Smooth muscle cell (in vitro differentiated cells): ENCODE results near the gene STAC. TPM values are rescaled to one million over a fixed set of nuclear protein-coding genes. Genes with fewer than 3 reads are reported as not detected.

Source experiments
- DNase-seq: peaks from one replicate; lab custom pipeline; 2025; ENCODE audit not compliant: unreplicated experiment; lab: John Stamatoyannopoulos, UW
- H2AFZ ChIP-seq: fragments of 200-600 bp; sonication (generic); 2 replicates; pipeline ENCODE4 v1.6.0; 2016; ENCODE audit warnings: antibody characterized with exemption, low read depth, mild to moderate bottlenecking
- H3F3A ChIP-seq: fragments of 200-600 bp; sonication (generic); 2 replicates; pipeline ENCODE4 v1.6.0; 2017; ENCODE audit warnings: antibody characterized with exemption, low read depth
- H3K27ac ChIP-seq: fragments of 200-600 bp; sonication (generic); 2 replicates; pipeline ENCODE4 v1.5.1; 2016; ENCODE audit warnings: low read depth, mild to moderate bottlenecking
- H3K27me3 ChIP-seq: fragments of 200-600 bp; sonication (generic); 2 replicates; pipeline ENCODE4 v1.6.1; 2016; ENCODE audit warnings: low read depth, mild to moderate bottlenecking
- H3K36me3 ChIP-seq: fragments of 200-600 bp; sonication (generic); 2 replicates; pipeline ENCODE4 v1.5.1; 2016; ENCODE audit warnings: low read depth
- H3K4me1 ChIP-seq: fragments of 200-600 bp; sonication (generic); 2 replicates; pipeline ENCODE4 v1.5.1; 2016; ENCODE audit warnings: low read depth
- H3K4me2 ChIP-seq: fragments of 200-600 bp; sonication (generic); 2 replicates; pipeline ENCODE4 v1.6.0; 2016; ENCODE audit warnings: mild to moderate bottlenecking
- H3K4me3 ChIP-seq: fragments of 200-600 bp; sonication (generic); 2 replicates; pipeline ENCODE4 v1.5.1; 2016; ENCODE audit warnings: mild to moderate bottlenecking
- H3K79me2 ChIP-seq: fragments of 200-600 bp; sonication (generic); 2 replicates; pipeline ENCODE4 v1.6.0; 2016; ENCODE audit warnings: low read depth, mild to moderate bottlenecking
- H3K9ac ChIP-seq: fragments of 200-600 bp; sonication (generic); 2 replicates; pipeline ENCODE4 v1.6.0; 2016; ENCODE audit warnings: low read depth
- H3K9me3 ChIP-seq: fragments of 200-600 bp; sonication (generic); replicated peaks from 2 replicates; pipeline ENCODE4 v1.5.1; 2016; ENCODE audit warnings: low read depth
- H4K20me1 ChIP-seq: fragments of 200-600 bp; sonication (generic); 2 replicates; pipeline ENCODE4 v1.6.0; 2016; ENCODE audit warnings: low read depth
- CTCF ChIP-seq: fragments of 200-600 bp; sonication (generic); IDR thresholded peaks from 2 replicates; pipeline ENCODE4 v1.5.1; 2017; ENCODE audit warnings: borderline replicate concordance, mild to moderate bottlenecking, antibody characterized with exemption; ENCODE audit not compliant: insufficient read depth, poor library complexity, severe bottlenecking
- WGBS: methylation state at CpG from one replicate; pipeline ENCODE4 v1.1.7; 2016; ENCODE audit warnings: low lambda C conversion rate; 5-methylcytosine and 5-hydroxymethylcytosine counted together
- polyA plus RNA-seq: library from polyadenylated mRNA; unstranded; fragments of >200 nt; fragmentation: Nextera tagmentation; extraction: Ambion mirVana; gene quantifications from 2 replicates; pipeline ENCODE4 v1.2.1, GENCODE V29; 2016
- total RNA-seq: library from RNA; depleted of rRNA; stranded (reverse); fragments of >200 nt; gene quantifications from 2 replicates; pipeline ENCODE4 v1.2.3, GENCODE V29; 2014

Gene STAC
- total and polyA plus RNA-seq, 2 experiments from 2014 or later: 1.2 to 1.4 TPM

GRCh38 chr3:36399933-36400332, 19.6 kb downstream of the STAC start:
- Histone ChIP-seq H3K27ac (no peak overlapping the region), H3K27me3 (no peaks in the 10 kb centered on the region), H3K4me3 (no peak overlapping the region), H3K9ac (no peak overlapping the region), H3F3A (no peaks in the 10 kb centered on the region), H2AFZ (no peak overlapping the region), H3K79me2 (no peaks in the 10 kb centered on the region), H3K36me3 (no peaks in the 10 kb centered on the region), H4K20me1 (no peaks in the 10 kb centered on the region), H3K4me2 (no peak overlapping the region), H3K9me3 (no peaks in the 10 kb centered on the region), H3K4me1 (no peaks in the 10 kb centered on the region)
- no peak for TF ChIP-seq CTCF
- WGBS: 88% methylated on average over 5 of the region's 5 CpGs
- no peak for DNase-seq

- no peak for DNase-seq
- Histone ChIP-seq H3K27ac (no peak overlapping the region), H4K20me1 (no peaks in the 10 kb centered on the region), H2AFZ (no peak overlapping the region), H3K9ac (no peak overlapping the region), H3K4me1 (no peaks in the 10 kb centered on the region), H3K27me3 (no peaks in the 10 kb centered on the region), H3K4me3 (no peak overlapping the region), H3F3A (no peaks in the 10 kb centered on the region), H3K79me2 (no peaks in the 10 kb centered on the region), H3K36me3 (no peaks in the 10 kb centered on the region), H3K4me2 (no peak overlapping the region), H3K9me3 (no peaks in the 10 kb centered on the region)
- WGBS: 95% methylated on average over 1 of the region's 1 CpG
- TF ChIP-seq CTCF: no peak
Observed at GRCh38 chr3:36401056-36401455, 20.8 kb downstream of the STAC start.

- Histone ChIP-seq H3K4me2 (no peak overlapping the region), H4K20me1 (no peaks in the 10 kb centered on the region), H3K27me3 (no peaks in the 10 kb centered on the region), H3F3A (no peaks in the 10 kb centered on the region), H3K79me2 (no peaks in the 10 kb centered on the region), H3K9ac (no peak overlapping the region), H3K36me3 (no peaks in the 10 kb centered on the region), H3K9me3 (no peaks in the 10 kb centered on the region), H3K4me1 (no peaks in the 10 kb centered on the region), H3K4me3 (no peak overlapping the region), H3K27ac (no peak overlapping the region), H2AFZ (no peak overlapping the region)
- DNase-seq: no peak
- no peak for TF ChIP-seq CTCF
Observed at GRCh38 chr3:36403661-36404060, 23.4 kb downstream of the STAC start.

GRCh38 chr3:36405190-36405589, 24.9 kb downstream of the STAC start:
- Histone ChIP-seq H3K36me3 (no peaks in the 10 kb centered on the region), H3F3A (no peaks in the 10 kb centered on the region), H3K4me2 (no peak overlapping the region), H3K9ac (no peak overlapping the region), H3K4me3 (no peak overlapping the region), H3K27ac (no peak overlapping the region), H3K9me3 (no peaks in the 10 kb centered on the region), H3K79me2 (no peaks in the 10 kb centered on the region), H2AFZ (no peak overlapping the region), H3K27me3 (no peaks in the 10 kb centered on the region), H4K20me1 (no peaks in the 10 kb centered on the region), H3K4me1 (no peaks in the 10 kb centered on the region)
- no peak for DNase-seq
- WGBS: 75% methylated on average over 4 of the region's 4 CpGs
- TF ChIP-seq CTCF: no peak
